Kidney (tissue), 14 donors: ENCODE measurements around the gene ELOA. TPM values are rescaled to one million over a fixed set of nuclear protein-coding genes. Genes with fewer than 3 reads are reported as not detected.

Experiments used
- DNase-seq, 5 donors: peaks; one replicate each; pipeline ENCODE4 v3.0.0-alpha.2; 2013 to 2020
- FAIRE-seq: peaks from 2 replicates; lab custom pipeline; 2012; peaks lifted over from hg19 to GRCh38; lab: Jason Lieb, UNC
- H3K27ac ChIP-seq, 2 donors: one replicate each; pipeline ENCODE4 v1.7.0; 2013; ENCODE audit warnings: low read depth in 2 of 2, low read length in 2 of 2, inconsistent platforms in 1 of 2
- H3K27me3 ChIP-seq: one replicate; pipeline ENCODE4 v1.7.1; 2013; ENCODE audit warnings: low read length, inconsistent platforms; ENCODE audit not compliant: control insufficient read depth, insufficient read depth
- H3K36me3 ChIP-seq, 3 donors: one replicate each; pipeline versions ENCODE4 v1.7.0 to v1.7.1; 2013; ENCODE audit warnings: low read length in 3 of 3, control low read depth in 1 of 3, inconsistent platforms in 1 of 3; ENCODE audit not compliant: insufficient read depth in 3 of 3, control insufficient read depth in 2 of 3
- H3K4me1 ChIP-seq, 3 donors: one replicate each; pipeline versions ENCODE4 v1.7.0 to v1.7.1; 2013; ENCODE audit warnings: low read length in 3 of 3, inconsistent platforms in 1 of 3, low read depth in 1 of 3; ENCODE audit not compliant: control insufficient read depth in 2 of 3, insufficient read depth in 2 of 3
- H3K4me3 ChIP-seq, 3 donors: one replicate each; pipeline versions ENCODE4 v1.7.0 to v1.8.1; 2013; ENCODE audit warnings: low read length in 3 of 3, control low read depth in 1 of 3, inconsistent platforms in 1 of 3
- H3K9ac ChIP-seq, 3 donors: one replicate each; pipeline versions ENCODE4 v1.7.0 to v1.7.1; 2013; ENCODE audit warnings: low read length in 3 of 3, control low read depth in 1 of 3, inconsistent platforms in 1 of 3
- H3K9me3 ChIP-seq, 3 donors: one replicate each; pipeline versions ENCODE4 v1.7.0 to v1.7.1; 2013; ENCODE audit warnings: low read length in 3 of 3, control low read depth in 1 of 3, inconsistent platforms in 1 of 3; ENCODE audit not compliant: control insufficient read depth in 2 of 3, insufficient read depth in 1 of 3
- CTCF ChIP-seq: IDR thresholded peaks from 3 replicates; pipeline ENCODE4 v1.5.1; 2012; ENCODE audit warnings: mild to moderate bottlenecking, moderate library complexity, borderline replicate concordance; ENCODE audit not compliant: insufficient read depth; ENCODE audit errors: extremely low read depth
- intact Hi-C: fragments of 100-400 bp; cut with DNase I; formaldehyde crosslinking; loops from one replicate; pipeline ENCODE4 v1.11.1; 2022
- polyA plus RNA-seq: library from polyadenylated mRNA; stranded (reverse); fragments of 350-450 nt; fragmentation: Illumina TruSeq; extraction: RNeasy Lipid Tissue Mini Kit (QIAGEN cat#74804); gene quantifications from one replicate; pipeline ENCODE4 v1.2.3, GENCODE V29; 2014; ENCODE audit warnings: low read depth, low replicate concordance; ENCODE audit not compliant: insufficient read depth
- total RNA-seq: library from RNA; stranded (reverse); fragmentation: NEBNext Ultra II Directional; extraction: Animal tissue kit (Norgen Biotek cat#: 25700); gene quantifications from one replicate; pipeline ENCODE4 v1.2.1, GENCODE V29; 2021
- donor health status: control.
- donor health status: control.
- donor health status: control.
- donor health status: control.
- donor health status: control.
- donor health status: DM: yes; HTN: yes; CAD: no.
- donor health status: Normal renal cell carcinoma (clear cell type).

Gene ELOA
- total and polyA plus RNA-seq, 2 donors from 2014 or later = 13.7 to 39.1 TPM

- H3K36me3 ChIP-seq = peaks cover 13 to 64% (median 47%) of the 10 kb centered on the region in 3 donors
- TF ChIP-seq CTCF = peak; percentile 54
- H3K9me3 ChIP-seq = no peaks in the 10 kb centered on the region
- no peak overlapping the region for H3K27ac ChIP-seq
- H3K27me3 ChIP-seq = no peaks in the 10 kb centered on the region
- intact Hi-C loops = no loop called here
- H3K9ac ChIP-seq = no peak overlapping the region
- no peak overlapping the region for H3K4me3 ChIP-seq
- no peaks in the 10 kb centered on the region for H3K4me1 ChIP-seq
- DNase-seq (peak in 2 of 5 donors; percentile 38 to 60), FAIRE-seq (no peak)
Measured at GRCh38 chr1:23751050-23751814, 8.0 kb downstream of the ELOA start.

DNA sequence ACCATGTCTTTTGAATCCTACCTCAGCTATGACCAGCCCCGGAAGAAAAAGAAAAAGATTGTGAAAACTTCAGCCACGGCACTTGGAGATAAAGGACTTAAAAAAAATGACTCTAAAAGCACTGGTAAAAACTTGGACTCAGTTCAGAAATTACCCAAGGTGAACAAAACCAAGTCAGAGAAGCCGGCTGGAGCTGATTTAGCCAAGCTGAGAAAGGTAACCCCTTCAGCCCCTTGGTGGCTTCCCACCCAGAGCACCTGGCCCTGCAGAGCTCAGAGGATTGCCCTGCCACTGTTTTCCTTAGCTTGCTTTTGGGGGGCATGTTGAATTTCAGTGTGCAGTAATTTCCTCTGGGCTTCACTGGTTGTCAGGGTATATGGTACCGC, 8.5 kb downstream of the ELOA start:
- Histone ChIP-seq H3K9ac (no peak overlapping the region), H3K36me3 (peaks cover 13 to 70% (median 52%) of the 10 kb centered on the region in 3 donors), H3K4me3 (no peak overlapping the region), H3K27ac (no peak overlapping the region), H3K27me3 (no peaks in the 10 kb centered on the region), H3K4me1 (no peaks in the 10 kb centered on the region), H3K9me3 (no peaks in the 10 kb centered on the region)
- FAIRE-seq (no peak), DNase-seq (no peak)
- intact Hi-C loops = no loop called here
- TF ChIP-seq CTCF = no peak

- TF ChIP-seq CTCF = no peak
- no peak overlapping the region for H3K4me3 ChIP-seq
- no peaks in the 10 kb centered on the region for H3K9me3 ChIP-seq
- no peak overlapping the region for H3K27ac ChIP-seq
- no peaks in the 10 kb centered on the region for H3K4me1 ChIP-seq
- FAIRE-seq = no peak
- no peak for DNase-seq
- no peak overlapping the region for H3K9ac ChIP-seq
- intact Hi-C loops = no loop called here
- no peaks in the 10 kb centered on the region for H3K27me3 ChIP-seq
- peaks cover 13 to 75% (median 56%) of the 10 kb centered on the region in 3 donors for H3K36me3 ChIP-seq
Measured at GRCh38 chr1:23752909-23753308, 9.6 kb downstream of the ELOA start.

- no peaks in the 10 kb centered on the region for H3K27me3 ChIP-seq
- no peak overlapping the region for H3K4me3 ChIP-seq
- no peaks in the 10 kb centered on the region for H3K9me3 ChIP-seq
- peaks cover 13 to 83% (median 65%) of the 10 kb centered on the region in 3 donors for H3K36me3 ChIP-seq
- DNase-seq (no peak), FAIRE-seq (no peak)
- TF ChIP-seq CTCF = no peak
- intact Hi-C loops = no loop called here
- no peaks in the 10 kb centered on the region for H3K4me1 ChIP-seq
- no peak overlapping the region for H3K9ac ChIP-seq
- H3K27ac ChIP-seq = no peak overlapping the region
Measured at GRCh38 chr1:23756676-23757075, 13.4 kb downstream of the ELOA start.
